Left hindlimb (tissue), 1 donor: ENCODE results near the gene PNMA6E.

Experiments
- DNase-seq: peaks from one replicate; pipeline ENCODE4 v3.0.0-alpha.2; 2018

PNMA6E gene

DNA sequence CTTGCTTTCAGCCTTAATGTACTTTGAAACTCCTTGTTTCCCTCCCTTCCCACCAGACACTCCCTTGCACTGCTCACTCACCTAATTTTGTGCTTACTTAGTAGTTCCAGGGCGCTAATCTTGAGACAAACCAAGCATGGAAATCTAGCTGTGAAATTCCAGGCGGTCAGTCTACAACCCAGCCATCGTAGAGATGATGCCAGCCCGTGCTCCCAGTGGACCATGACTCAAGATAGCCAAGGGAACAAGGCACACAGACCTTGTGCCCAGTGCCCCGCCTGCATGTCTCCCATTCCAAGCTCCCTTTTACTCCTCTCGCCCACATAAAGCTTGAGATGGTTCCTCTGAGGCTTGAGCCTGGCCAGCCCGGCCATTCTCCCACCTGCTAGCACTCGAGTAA lies 33.7 kb upstream of the PNMA6E start:
- no peak for DNase-seq

DNA sequence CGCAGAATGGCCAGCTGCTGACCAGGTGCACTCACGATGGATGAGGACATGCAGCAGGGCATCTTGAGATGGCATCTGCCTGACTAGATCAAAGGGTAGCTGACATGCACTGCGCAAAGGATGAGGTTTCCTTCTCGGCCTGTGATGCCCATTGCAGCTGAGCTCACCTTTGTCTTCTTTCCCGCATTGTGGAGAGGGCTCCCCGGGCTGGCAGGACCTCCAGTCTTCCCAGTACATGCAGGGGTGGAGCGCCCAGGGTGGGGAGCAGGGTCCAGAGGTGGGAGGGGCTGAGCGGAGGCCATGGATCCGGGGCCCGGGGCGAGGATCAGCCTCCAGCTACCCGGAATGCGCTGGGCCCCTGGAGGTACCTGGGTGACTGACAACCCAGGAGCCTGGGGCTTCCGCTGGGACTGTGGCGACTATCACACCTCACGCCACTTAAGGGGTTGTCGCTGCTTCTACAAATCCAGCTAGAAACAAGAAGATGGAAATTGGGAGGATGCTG lies 32.7 kb upstream of the PNMA6E start:
- DNase-seq, result no peak

DNA sequence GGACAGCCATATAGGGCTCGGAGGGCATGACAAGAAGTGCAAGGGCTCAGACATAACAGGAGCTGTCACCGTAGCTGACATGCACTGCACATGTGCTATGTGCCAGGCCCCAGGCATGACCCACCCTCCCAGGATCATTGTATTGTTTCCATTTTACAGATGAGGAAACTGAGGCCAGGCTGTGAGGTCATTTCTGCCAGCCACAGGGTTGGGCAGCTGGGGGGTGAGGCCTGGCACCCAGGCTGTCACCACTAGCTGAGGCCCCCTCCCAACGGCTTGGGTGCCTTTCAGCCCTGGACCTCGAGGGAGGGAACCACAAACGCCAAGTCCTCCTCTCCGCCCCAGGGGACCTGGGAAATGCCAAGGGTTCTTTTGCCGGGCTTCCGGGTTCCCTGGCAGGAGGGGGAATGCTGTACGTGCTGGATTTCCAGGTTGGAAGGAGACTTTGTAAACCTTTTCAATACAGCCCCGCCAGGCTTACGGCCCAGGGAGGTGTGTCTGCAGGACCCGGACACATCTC lies 32.1 kb upstream of the PNMA6E start:
- no peak for DNase-seq

DNA sequence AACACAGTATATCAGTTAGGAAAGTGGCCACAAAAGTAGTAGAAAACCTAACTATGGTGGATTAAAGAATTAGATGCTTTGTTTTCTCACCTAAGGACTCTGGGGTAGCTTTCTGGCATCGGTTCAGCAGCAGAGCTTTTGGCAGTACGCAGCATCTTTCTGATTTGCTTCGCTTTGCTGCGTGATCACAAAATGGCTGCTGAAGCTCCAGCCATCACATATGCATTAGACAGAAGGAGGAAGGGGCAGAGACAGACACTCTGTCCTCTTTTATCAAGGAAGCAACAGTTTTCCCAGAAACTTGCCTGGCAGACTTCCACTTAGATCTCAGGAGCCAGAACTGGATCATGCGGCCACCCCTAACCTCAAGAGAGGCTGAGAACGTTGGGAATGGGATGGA lies 29.6 kb upstream of the PNMA6E start:
- no peak for DNase-seq

DNA sequence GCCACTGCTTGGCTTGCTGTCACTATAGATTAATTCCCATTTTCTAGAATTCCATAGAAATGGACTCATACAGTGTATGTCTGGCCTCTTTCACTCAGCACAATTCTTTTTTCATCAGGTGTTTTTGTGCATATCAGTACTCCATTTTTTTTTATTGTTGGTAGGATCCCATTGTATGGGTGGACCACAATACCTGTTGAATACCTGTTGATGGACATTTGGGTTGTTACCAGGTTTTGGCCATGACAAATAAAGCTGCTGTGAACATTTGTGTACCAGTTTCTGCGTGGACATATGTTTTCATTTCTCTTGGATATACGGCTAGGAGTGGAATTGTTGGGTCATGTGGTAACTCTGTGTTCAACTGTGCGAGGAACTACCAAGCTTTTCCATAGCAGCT lies 25.1 kb upstream of the PNMA6E start:
- no peak for DNase-seq

DNA sequence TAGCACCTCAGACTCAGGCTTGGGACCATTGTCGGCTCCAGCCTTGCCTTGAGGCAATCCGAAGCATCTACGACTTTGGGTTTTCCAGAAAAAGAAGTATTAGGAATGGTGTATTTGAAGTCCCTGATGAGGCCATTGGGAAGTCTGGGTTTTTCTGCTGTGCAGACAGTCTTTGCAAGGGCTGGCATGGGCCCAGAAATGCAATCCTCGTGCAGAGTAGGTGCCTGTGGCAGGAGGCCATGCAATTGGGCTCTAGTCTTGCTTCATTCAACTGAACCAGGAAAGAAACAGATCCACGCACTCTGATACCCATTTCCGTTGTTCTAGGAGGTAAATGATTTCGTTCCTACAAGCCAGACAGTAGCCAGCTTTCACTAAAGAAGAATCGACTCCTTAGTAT lies 22.5 kb upstream of the PNMA6E start:
- no peak for DNase-seq

DNA sequence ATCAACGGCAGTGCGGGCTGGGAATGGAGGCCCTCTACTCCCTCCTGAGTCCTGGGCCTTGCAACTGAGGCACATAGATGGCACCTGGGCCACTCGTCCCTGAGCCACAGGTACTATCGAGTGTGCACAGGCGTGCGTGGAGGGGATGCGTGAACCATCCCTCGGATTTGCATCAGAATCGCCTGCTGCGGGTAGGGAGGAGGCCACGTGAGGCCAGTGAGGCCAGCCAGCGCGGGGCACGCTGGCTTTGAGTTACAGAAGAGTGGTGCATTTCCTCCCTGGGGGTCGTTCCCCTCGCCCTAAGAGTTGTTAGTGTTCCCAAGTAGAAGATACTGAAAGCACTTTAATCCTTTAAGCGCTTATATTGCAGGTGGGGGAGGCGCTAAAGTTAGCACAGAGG lies 20.7 kb upstream of the PNMA6E start:
- DNase-seq, result no peak

DNA sequence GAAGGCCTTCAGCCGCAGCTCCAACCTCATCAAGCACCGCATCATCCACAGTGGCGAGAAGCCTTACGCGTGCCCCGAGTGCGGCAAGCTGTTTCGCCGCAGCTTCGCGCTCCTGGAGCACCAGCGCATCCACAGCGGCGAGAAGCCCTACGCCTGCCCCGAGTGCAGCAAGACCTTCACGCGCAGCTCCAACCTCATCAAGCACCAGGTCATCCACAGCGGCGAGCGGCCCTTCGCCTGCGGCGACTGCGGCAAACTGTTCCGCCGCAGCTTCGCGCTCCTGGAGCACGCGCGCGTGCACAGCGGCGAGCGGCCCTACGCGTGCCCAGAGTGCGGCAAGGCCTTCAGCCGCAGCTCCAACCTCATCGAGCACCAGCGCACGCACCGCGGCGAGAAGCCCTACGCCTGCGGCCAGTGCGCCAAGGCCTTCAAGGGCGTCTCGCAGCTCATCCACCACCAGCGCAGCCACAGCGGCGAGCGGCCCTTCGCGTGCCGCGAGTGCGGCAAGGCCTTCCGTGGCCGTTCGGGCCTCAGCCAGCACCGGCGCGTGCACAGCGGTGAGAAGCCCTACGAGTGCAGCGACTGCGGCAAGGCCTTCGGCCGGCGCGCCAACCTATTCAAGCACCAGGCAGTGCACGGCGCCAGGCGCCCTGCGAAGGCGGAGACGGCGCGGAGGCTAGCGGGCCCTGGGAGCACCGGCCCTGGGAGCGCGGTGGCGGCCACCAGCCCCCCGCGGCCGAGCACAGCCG lies 19.9 kb upstream of the PNMA6E start:
- no peak for DNase-seq

DNA sequence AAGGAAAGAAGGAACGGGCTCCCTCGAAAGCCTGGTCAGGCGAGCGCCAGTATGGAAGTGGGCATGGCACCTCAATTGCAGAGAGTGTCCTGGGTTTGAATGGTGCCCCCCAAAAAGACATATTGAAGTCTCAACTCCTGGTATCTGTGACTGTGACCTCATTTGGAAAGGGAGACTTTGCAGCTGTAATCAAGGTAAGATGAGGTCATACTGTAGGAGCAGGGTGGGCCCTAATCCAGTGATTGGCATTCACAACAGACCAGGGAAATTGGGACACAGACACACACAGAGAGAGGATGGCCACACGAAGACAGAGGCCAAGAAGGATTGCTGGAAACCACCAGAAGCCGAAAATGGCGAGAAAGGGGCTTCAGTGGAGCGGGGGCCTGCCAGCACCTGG lies 16.5 kb upstream of the PNMA6E start:
- no peak for DNase-seq

DNA sequence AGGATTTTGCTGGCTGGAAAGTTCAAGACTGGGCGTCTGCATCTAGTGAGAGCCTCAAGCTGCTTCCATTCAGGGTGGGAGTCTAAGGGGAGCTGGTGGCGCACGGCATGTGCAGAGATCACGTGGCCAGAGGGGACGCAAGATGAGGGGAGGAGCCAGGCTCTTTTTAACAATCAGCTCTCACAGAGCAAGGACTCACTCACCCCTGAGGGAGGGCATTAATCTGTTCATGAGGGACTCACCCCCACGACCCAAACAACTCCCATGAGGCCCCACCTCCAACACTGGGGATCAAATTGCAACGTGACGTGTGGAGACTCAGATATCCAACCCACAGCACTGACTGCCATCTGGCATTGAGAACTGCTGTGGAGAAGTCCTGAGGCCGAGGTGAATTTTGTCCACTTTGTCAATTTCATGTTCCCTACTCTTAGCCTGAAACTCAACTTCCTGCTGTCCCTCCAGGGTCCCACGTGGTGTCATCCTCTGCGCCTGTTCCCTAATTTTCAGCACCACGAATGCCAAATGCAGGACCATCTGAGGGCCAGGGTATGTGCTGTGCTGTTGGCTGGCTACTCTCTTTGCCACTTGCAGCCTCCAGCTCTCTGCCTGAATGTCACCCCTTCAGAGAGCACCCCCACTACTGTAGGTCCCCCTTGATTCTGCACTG lies 15.8 kb upstream of the PNMA6E start:
- no peak for DNase-seq

DNA sequence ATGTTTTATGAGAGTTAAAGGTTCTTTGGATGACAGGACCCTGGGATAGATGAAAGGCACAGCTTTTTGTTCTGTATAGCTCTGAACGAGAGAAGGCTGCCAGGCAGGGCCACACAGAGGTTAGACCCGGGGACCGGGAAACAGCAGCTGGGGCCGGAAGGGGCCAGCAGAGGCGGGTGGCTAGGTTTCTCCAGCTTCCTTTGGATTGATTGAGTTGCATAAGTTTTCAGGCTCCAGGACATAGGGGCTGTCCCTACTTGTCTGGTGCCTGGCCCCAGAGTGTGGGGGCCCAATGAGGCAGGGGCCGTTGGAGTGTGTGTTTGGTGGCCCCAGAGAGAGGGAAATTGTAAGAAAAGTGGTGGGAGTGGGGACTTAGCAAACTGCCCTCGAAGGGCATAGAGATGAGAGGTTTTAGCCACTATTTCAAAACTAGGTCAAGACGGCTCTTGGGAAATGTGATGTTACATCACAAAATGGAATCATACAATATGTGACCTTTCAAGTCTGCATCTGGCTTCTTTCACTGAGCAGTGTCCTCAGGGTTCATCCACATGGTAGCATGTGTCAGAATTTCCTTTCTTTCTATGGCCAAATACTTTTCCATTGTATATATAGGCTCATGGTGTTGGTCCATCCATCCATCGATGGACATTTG lies 13.8 kb upstream of the PNMA6E start:
- DNase-seq, result no peak

DNA sequence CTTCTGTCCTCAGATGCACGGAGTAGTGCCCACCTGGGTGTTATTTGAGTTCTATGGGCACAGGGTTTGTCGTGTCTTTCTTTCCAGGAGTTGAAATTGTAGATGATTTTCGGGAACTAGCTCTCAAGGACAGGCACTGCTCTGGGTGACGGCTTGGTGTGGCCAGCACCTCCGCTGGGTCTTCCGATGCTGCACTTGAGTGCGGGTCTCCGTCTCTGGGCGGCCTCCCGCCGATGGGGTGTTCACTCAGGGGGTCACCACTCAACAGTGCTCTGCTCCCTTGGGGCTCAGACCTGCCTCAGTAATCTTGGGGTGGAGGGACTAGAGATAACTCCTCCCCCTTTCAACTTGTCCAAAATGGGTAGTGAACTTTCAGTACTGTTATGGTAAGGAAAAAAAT lies 12.6 kb upstream of the PNMA6E start:
- DNase-seq, result no peak

DNA sequence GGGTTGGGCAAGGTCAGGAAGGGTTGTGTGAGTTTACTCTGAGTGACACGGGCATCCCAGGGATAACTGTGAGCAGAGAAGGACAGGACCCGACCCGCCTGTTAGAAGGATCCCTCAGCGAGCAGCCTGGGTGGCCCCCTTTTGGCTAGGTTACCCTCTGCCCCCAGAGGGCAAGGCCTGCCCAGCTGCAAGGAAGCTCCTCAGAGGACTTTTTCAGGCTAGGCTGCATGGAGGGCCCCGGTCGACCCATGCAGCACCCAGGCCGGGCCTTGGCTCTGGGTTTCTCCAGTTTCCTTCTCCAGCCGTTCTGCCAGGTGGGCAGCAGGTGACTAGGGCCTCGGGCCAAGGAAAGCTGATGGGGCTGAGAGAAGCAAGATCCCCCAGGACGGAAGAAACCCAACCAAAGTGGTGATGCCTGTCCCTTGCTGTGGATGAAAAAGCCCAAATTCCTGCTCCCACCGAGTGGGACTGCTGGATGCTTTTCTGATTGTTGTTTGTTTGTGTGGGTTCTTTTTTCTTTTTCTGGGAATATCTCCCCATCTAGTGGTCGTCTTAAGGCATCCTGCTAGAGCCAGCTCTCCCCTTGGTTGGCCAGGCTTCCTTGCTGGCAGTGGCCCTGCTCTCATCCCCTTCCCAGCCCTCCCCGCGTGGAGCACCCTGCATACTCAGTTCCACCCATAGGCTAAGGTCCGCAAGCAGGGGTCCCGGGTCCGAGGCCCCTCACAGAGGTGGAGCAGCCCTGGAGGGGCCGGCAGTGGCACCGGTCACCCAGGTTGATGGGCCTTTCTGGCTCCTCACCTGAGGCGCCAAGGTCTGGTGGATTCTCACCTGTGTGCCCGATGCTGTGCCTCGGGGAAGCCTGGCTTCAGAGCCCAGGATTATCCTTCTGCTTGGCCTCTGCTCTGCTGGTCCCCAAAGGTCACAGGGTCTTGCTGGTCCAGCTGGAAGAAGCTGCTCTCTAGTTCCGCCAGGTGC lies 11.9 kb upstream of the PNMA6E start:
- no peak for DNase-seq

DNA sequence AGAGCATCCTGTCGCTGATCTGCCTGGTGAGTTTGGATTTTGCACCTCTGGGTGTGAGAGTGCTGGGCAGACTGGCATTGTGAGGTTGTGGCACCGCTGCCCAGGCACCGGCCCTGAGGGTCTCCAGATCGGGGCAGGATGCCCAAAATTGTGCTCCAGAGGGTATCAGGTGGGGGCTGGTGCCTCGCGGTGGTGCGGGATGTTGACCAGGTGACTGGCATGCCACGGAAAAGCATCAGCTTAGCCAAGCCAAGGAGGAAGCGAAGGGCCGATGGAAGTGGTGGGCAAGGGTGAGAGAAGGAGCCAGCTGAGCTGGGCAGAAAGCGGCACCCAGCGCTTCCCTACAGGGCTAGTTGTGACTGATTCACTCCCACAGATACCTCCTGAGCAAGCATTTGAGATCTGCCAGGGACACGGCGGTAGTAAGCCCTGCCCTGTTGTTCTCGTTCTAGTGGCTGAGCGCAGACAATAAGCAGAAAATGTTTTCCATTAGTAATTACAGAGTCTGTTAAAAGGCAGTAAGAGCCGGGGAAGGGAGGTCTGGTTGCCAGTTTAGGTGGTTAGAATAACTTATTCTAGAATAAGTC lies 10.9 kb upstream of the PNMA6E start:
- DNase-seq, result no peak

DNA sequence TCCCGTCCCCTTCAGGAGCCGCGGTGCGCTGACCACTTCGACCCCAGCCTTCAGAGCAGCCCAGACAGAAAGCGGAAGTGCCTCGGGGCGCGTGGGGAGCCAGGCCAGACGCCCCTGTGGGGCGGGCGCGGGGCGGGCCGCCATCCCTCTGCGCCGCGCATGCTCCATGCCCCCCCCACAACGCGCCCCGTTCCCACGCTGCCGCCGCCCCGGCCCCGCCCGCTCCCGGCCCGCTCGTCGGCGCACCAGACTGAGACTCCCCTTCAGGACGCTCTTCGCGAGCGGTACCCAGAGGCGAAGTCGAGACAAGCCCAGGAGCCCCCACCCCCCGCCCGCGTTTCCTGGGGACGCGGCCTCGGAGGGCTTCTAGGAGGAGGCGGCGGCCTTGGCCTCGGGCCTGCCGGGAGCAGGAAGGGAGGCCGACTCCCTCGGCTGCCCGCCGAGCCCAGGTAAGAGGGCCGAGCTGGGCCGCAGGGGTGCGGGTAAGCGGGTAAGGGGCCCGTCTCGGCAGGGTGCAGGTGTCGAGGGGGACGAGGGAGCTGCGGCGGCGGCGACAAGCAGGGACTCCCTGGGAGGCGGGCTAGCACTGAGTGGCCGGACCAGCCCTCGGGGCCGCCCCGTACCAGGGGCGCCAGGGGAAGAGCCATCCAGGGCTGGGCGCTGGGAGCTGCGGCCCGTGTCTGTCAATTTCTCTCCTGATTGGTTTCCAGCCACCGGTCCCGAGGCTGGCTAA lies 10.3 kb upstream of the PNMA6E start, which contains the start of gene ZFP92:
Gene ZFP92, plus strand, starts transcription at position 218 of the 733 bp plus-strand sequence. CDS start 6,851 bp downstream, outside the sequence.
- no peak for DNase-seq

DNA sequence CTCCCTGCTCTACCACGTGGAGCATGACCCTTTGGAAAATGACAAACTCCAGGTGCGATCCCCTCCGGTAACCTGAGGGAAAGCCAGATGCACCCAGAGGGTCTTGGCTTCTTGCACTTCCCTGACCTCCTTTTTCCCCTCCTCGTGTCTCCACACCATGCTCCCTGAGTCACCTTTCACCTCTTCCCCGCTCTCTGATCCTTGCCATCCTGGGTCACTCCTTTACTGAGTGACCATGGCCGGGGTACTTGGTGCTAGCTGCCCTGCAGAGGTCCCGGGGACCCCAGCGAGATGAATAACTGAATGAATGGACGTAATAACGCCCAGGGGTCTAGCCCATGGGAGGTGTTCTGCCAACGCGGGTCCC lies 9.7 kb upstream of the PNMA6E start:
- DNase-seq, result no peak

DNA sequence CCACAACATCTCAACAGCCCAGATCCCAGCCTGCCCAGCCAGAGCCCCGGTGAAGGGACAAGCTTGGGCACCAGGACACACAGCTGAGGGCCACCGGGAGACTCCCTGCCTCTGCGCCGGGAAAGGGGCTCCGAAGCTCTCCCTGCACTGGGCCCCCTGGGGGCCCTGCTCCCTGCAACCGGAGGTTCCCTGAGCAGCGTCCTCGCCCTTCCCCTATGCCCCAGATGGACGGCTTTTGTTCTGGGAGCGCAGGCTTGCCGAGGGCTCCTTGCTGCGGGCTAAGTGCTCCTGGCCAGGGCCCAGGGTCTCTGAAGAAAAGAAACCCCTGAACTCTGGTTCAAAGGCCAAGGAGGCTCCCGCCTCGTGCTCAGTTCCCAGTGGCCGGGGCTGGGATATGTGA lies 9.2 kb upstream of the PNMA6E start:
- DNase-seq, result no peak

DNA sequence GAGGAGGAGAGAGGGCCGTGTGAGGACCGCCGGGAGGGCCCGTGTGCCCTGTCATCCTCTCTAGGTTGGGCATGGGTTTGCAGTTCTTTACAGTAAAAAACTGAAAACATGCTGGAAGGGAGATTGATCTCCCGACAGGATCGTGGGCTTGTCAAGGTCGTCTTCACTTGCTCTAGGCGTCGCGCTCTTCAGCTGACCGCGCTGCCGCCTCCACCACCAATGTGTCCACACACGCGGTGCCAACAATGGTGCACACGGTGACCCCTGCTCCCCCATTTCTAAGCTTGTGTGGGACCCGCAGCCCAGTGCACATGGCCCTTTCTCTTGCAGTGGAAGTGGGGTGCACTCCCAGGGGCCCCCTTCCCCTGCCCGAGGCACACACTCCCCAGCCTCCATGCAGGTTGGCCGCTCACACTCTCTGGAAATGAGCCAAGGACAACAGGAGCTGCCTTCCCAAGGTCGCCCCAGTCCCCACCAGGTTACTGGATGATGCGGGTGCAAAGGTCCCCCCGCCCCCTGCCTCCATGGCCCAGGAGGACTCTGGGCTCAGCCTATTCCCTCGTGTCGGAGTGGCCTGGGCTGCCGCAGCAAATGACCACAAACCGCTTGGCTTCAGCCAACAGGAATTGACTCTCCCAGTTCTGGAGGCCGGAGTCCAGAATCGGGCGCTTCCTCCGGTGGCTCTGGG lies 8.4 kb upstream of the PNMA6E start:
- no peak for DNase-seq

DNA sequence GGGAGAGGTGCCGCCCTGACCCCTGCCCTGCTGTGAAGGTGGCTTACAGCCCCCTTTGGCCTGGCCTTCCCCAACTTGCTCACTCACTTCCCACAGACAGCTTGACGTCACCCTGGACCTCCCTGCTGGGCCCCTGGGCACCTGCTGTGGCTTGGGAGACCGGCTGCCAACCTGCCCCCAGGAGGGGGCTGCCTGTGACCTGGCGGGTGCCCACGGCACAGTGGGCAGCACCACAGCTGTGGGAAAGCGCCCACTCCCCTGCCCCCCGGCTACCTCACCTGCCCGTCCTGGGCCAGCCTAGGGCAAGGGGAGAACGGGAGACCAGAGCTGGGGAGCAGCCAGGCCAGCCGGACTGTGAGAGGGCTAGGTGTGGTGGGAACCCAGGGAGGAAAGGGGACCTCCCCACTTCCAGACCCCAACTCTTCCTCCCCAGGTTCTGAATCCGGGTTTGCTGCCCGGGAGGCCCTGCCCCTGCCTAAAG lies 7.8 kb upstream of the PNMA6E start:
- DNase-seq, result no peak

DNA sequence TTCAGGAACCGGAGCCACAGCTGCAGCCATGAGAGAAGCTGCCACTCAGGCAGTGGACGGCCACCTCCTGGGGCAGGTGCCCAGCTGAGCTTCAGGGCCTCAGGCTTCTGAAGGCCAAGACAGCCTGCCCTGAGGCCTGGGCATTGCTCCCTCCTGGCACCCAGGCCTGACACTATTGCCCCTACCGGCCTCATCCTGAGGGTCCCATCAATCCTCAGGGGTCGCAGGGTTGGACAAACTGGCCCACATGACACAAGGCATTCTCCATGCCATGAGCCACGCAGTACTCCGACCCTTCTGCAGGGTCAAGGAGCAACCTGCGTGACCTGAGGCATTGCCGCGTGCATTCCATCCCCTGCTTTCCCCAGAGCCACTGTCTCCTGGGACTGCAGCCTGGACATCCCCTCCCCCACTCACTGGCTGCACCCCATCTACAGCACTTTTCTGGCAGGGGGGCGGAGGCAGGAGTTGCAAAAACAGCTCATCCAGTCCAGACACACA lies 7.1 kb upstream of the PNMA6E start:
- no peak for DNase-seq
